Measurements from ENCODE around the gene KCNH8. TPM values are rescaled to one million over a fixed set of nuclear protein-coding genes. Genes with fewer than 3 reads are reported as not detected.

KCNH8 gene
- polyA plus RNA-seq, 3 donors: 0.03 TPM; not detected in 2

DNA sequence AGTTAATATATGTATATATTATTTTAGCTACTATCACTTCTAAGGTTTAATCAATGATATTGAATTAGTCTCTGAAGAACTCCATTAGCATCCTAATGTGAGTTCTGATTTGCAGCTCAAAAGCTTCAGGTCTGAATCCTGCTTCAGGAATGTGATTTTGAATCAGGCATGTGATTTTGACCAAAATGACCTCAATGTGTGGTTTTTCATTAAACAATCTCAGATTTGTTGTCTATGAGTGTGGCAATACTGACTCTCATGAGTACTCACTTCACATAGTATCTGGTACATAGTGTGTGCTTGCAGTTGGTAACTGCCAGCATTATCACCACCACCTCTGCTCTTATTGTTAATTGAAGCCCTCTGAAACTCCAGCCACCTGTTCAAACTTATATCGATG lies 251.0 kb downstream of the KCNH8 start:
- H3K4me3 ChIP-seq (replicated peaks in 1 of 3; ENCODE audit: low read depth in 2 of 3, low read length in 3 of 3): no peak overlapping the region
- WGBS (ENCODE audit: insufficient coverage): 100% methylated on average over 1 of the region's 1 CpG
- no peaks in the 10 kb centered on the region for H3K9me3 ChIP-seq (replicated peaks in 1 of 2; ENCODE audit: control insufficient read depth in 1 of 2, insufficient read depth in 1 of 2, low read length in 2 of 2)
- TF ChIP-seq, protein P1, sequence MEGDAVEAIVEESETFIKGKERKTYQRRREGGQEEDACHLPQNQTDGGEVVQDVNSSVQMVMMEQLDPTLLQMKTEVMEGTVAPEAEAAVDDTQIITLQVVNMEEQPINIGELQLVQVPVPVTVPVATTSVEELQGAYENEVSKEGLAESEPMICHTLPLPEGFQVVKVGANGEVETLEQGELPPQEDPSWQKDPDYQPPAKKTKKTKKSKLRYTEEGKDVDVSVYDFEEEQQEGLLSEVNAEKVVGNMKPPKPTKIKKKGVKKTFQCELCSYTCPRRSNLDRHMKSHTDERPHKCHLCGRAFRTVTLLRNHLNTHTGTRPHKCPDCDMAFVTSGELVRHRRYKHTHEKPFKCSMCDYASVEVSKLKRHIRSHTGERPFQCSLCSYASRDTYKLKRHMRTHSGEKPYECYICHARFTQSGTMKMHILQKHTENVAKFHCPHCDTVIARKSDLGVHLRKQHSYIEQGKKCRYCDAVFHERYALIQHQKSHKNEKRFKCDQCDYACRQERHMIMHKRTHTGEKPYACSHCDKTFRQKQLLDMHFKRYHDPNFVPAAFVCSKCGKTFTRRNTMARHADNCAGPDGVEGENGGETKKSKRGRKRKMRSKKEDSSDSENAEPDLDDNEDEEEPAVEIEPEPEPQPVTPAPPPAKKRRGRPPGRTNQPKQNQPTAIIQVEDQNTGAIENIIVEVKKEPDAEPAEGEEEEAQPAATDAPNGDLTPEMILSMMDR (IDR thresholded peaks at IDR 0.05): no peak
- intact Hi-C loops (cut with micrococcal nuclease): no loop called here
- H3K4me3 Mint-ChIP-seq: no peak overlapping the region
- H3K4me1 ChIP-seq (ENCODE audit: control insufficient read depth in 1 of 2, insufficient read depth in 2 of 2, low read length in 2 of 2): no peaks in the 10 kb centered on the region
- H3K27me3 Mint-ChIP-seq (ENCODE audit: low read depth in 3 of 3): no peaks in the 10 kb centered on the region
- no peak overlapping the region for H3K4me2 ChIP-seq (replicated peaks; ENCODE audit: extremely low read depth, low read length, poor library complexity, severe bottlenecking)
- no peaks in the 10 kb centered on the region for H3K4me1 Mint-ChIP-seq
- H3K36me3 Mint-ChIP-seq: no peaks in the 10 kb centered on the region
- no peaks in the 10 kb centered on the region for H3K36me3 ChIP-seq (replicated peaks in 1 of 2; ENCODE audit: control insufficient read depth in 1 of 2, insufficient read depth in 2 of 2, low read length in 2 of 2)
- no peak overlapping the region for H3K27ac ChIP-seq (ENCODE audit: low read depth in 1 of 2, low read length in 2 of 2)
- H3K9me3 Mint-ChIP-seq: peaks cover 0 to 2% (median 0%) of the 10 kb centered on the region in 7 donors
- H3K27me3 ChIP-seq (ENCODE audit: control insufficient read depth in 2 of 2, insufficient read depth in 2 of 2, low read length in 2 of 2): no peaks in the 10 kb centered on the region
- H3K9ac ChIP-seq (ENCODE audit: insufficient read depth, low read length, poor library complexity, severe bottlenecking): no peak overlapping the region
- no peaks in the 10 kb centered on the region for H4K20me1 ChIP-seq (ENCODE audit: insufficient read depth, low read length)
- no peak overlapping the region for H2AFZ ChIP-seq (ENCODE audit: insufficient read depth, low read depth, low read length, poor library complexity, severe bottlenecking)
- DNase-seq: no peak
- no peaks in the 10 kb centered on the region for H3K79me2 ChIP-seq (ENCODE audit: insufficient read depth, low read length)
- no peak overlapping the region for H3K27ac Mint-ChIP-seq

DNA sequence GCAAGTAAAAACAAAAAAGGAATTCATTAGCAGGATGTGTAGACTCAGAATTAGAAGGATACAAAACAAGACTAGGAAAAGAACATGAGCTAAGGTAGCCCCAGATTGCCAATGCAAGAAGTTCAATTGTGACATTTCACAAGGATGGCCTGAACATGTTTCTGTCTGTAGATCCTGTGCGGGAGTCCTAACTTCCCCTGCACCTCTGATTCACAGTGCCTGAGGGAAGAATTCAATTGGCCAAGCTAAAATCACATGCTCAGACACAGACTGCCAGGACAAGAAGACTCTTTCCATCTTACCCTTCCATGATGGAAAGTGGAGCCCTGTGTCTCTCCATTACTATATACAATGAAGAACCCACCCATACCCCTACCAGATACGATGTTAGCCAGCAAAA lies 251.5 kb downstream of the KCNH8 start:
- Mint-ChIP-seq H3K9me3 (peaks cover 0 to 2% (median 0%) of the 10 kb centered on the region in 7 donors), H3K4me3 (no peak overlapping the region)

More for the DNA sequence above, 251.5 kb downstream of the KCNH8 start:
- Mint-ChIP-seq H3K36me3 (no peaks in the 10 kb centered on the region), H3K27me3 (ENCODE audit: low read depth in 3 of 3) (no peaks in the 10 kb centered on the region), H3K27ac (no peak overlapping the region), H3K4me1 (no peaks in the 10 kb centered on the region)
- H4K20me1 ChIP-seq (ENCODE audit: insufficient read depth, low read length): no peaks in the 10 kb centered on the region
- no peak overlapping the region for H3K27ac ChIP-seq (ENCODE audit: low read depth in 1 of 2, low read length in 2 of 2)
- no peak overlapping the region for H3K4me3 ChIP-seq (replicated peaks in 1 of 3; ENCODE audit: low read depth in 2 of 3, low read length in 3 of 3)
- H3K27me3 ChIP-seq (ENCODE audit: control insufficient read depth in 2 of 2, insufficient read depth in 2 of 2, low read length in 2 of 2): no peaks in the 10 kb centered on the region
- no peak overlapping the region for H3K9ac ChIP-seq (ENCODE audit: insufficient read depth, low read length, poor library complexity, severe bottlenecking)
- TF ChIP-seq, protein P1 (IDR thresholded peaks at IDR 0.05): no peak
- H3K79me2 ChIP-seq (ENCODE audit: insufficient read depth, low read length): no peaks in the 10 kb centered on the region
- H3K9me3 ChIP-seq (replicated peaks in 1 of 2; ENCODE audit: control insufficient read depth in 1 of 2, insufficient read depth in 1 of 2, low read length in 2 of 2): no peaks in the 10 kb centered on the region
- no peak overlapping the region for H3K4me2 ChIP-seq (replicated peaks; ENCODE audit: extremely low read depth, low read length, poor library complexity, severe bottlenecking)
- DNase-seq: no peak
- H2AFZ ChIP-seq (ENCODE audit: insufficient read depth, low read depth, low read length, poor library complexity, severe bottlenecking): no peak overlapping the region
- H3K4me1 ChIP-seq (ENCODE audit: control insufficient read depth in 1 of 2, insufficient read depth in 2 of 2, low read length in 2 of 2): no peaks in the 10 kb centered on the region
- intact Hi-C loops (cut with micrococcal nuclease): no loop called here
- H3K36me3 ChIP-seq (replicated peaks in 1 of 2; ENCODE audit: control insufficient read depth in 1 of 2, insufficient read depth in 2 of 2, low read length in 2 of 2): no peaks in the 10 kb centered on the region
- WGBS (ENCODE audit: insufficient coverage): 100% methylated on average over 1 of the region's 2 CpGs
